Uterus (tissue), 4 donors: ENCODE data around the gene MGST2. TPM values are rescaled to one million over a fixed set of nuclear protein-coding genes. Genes with fewer than 3 reads are reported as not detected.

Experiments used
- DNase-seq, 2 donors: peaks; one replicate each; pipeline ENCODE4 v3.0.0-alpha.2; 2019 to 2020
- H3K27ac ChIP-seq, 2 donors: fragments of 200-600 bp; sonication (generic); 1 replicate in 1 of 2; 2 replicates in 1 of 2; pipeline ENCODE4 v1.5.1; 2016 to 2018
- H3K27me3 ChIP-seq, 2 donors: fragments of 200-600 bp; sonication (generic); one replicate each; pipeline ENCODE4 v1.5.1; 2018 to 2019; ENCODE audit warnings: control low read depth in 1 of 2
- H3K36me3 ChIP-seq, 2 donors: fragments of 200-600 bp; sonication (generic); one replicate each; pipeline ENCODE4 v1.5.1; 2019; ENCODE audit warnings: control low read depth in 1 of 2
- H3K4me1 ChIP-seq, 2 donors: fragments of 200-600 bp; sonication (generic); one replicate each; pipeline ENCODE4 v1.5.1; 2018 to 2019; ENCODE audit warnings: control low read depth in 1 of 2
- H3K4me3 ChIP-seq, 2 donors: fragments of 200-600 bp; sonication (generic); 1 replicate in 1 of 2; 2 replicates in 1 of 2; pipeline ENCODE4 v1.5.1; 2018 to 2019; ENCODE audit warnings: mild to moderate bottlenecking in 1 of 2
- H3K9me3 ChIP-seq, 2 donors: fragments of 200-600 bp; sonication (generic); one replicate each; pipeline ENCODE4 v1.5.1; 2019; ENCODE audit warnings: control low read depth in 1 of 2
- CTCF ChIP-seq, 4 experiments: fragments of 200-600 bp in 2 of 4; fragments of 450-650 bp in 2 of 4; sonication (generic) in 2 of 4; IDR thresholded peaks; one replicate each; pipeline ENCODE4 v1.5.1; 2016 to 2019; ENCODE audit warnings: antibody characterized with exemption in 4 of 4, mild to moderate bottlenecking in 2 of 4, moderate library complexity in 1 of 4
- POLR2A ChIP-seq, 2 donors: fragments of 450-650 bp; IDR thresholded peaks; one replicate each; pipeline ENCODE4 v1.6.1; 2016; ENCODE audit warnings: antibody characterized with exemption in 2 of 2, mild to moderate bottlenecking in 1 of 2, moderate library complexity in 1 of 2
- intact Hi-C: fragments of 100-400 bp; cut with DNase I; formaldehyde crosslinking; loops from one replicate; pipeline ENCODE4 v1.15.1; 2023; ENCODE audit warnings: low total_unique reads
- total RNA-seq, 4 donors: library from RNA; depleted of rRNA in 3 of 4; stranded (reverse); fragments of >200 nt in 3 of 4; gene quantifications; one replicate each; pipeline versions ENCODE4 v1.1.0 to v1.2.4, GENCODE V29; 2014 to 2023
- donor health status: DM: yes; HTN: yes; CAD: no.

Gene MGST2
- total RNA-seq, 4 donors from 2014 or later, result 19.4 to 141 (median 40.7) TPM

DNA sequence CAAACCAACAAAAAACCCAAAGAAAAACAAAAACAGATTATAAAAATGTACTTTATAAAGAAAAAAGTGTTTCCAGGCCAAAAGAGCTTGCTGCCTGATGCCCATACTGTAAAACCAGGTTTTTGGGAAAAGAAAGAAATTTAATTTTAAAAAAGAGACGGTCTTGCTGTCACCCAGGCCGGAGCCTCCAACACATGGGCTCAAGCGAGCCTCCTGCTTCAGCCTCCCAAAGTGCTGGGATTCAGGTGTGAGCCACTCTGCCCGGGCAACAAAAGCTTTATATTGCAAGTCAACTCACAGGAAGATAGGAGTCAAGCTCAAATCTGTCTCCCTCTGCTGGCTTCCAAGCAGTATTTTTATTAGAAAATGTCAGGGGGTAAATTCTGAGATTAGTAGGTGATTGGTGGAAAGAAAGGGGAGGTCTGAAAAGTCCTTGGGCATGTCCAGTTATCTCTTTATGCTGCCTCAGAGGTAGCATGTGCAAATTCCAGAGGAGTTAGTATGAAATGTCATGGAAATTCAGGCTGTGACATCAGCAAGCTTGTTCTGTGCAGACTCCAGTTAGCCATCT is 39.4 kb downstream of the MGST2 start:
- no peaks in the 10 kb centered on the region for H3K27me3 ChIP-seq
- no peak for DNase-seq
- no peak for TF ChIP-seq POLR2A (IDR thresholded peaks at IDR 0.05)
- no peak for TF ChIP-seq CTCF (IDR thresholded peaks at IDR 0.05)
- no peaks in the 10 kb centered on the region for H3K4me1 ChIP-seq
- H3K9me3 ChIP-seq, result no peaks in the 10 kb centered on the region
- no peak overlapping the region for H3K27ac ChIP-seq
- H3K36me3 ChIP-seq, result no peaks in the 10 kb centered on the region
- H3K4me3 ChIP-seq, result no peak overlapping the region
- intact Hi-C loops, result no loop called here

- Histone ChIP-seq H3K27me3 (no peaks in the 10 kb centered on the region), H3K9me3 (no peaks in the 10 kb centered on the region), H3K4me3 (no peak overlapping the region), H3K36me3 (no peaks in the 10 kb centered on the region), H3K4me1 (no peaks in the 10 kb centered on the region), H3K27ac (no peak overlapping the region)
- DNase-seq, result no peak
- TF ChIP-seq CTCF (IDR thresholded peaks at IDR 0.05) (no peak), POLR2A (IDR thresholded peaks at IDR 0.05) (no peak)
- intact Hi-C loops, result no loop called here
Measured at GRCh38 chr4:139709660-139710059, 44.0 kb downstream of the MGST2 start.

DNA sequence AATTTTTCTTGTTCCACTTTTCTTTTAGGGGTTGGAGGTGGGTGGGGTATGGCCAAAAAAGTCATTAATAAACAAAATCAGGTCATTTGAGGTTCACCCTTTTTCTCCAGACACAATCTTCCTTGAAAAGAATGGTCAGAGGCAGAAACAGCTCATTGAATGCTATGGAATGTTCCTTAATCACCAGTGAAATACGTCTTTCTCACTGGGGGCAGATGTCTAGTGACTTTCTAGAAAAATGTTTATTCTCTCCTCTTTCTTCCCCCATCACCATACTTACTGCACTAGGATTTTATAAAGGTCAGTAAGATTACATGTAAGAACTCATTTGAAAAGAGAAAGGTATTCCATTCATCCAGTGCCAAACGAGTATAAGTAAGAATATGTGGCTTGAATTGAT is 44.5 kb downstream of the MGST2 start:
- Histone ChIP-seq H3K4me3 (no peak overlapping the region), H3K27me3 (no peaks in the 10 kb centered on the region), H3K36me3 (no peaks in the 10 kb centered on the region), H3K9me3 (no peaks in the 10 kb centered on the region), H3K27ac (no peak overlapping the region), H3K4me1 (no peaks in the 10 kb centered on the region)
- intact Hi-C loops, result no loop called here
- DNase-seq, result no peak
- TF ChIP-seq POLR2A (IDR thresholded peaks at IDR 0.05) (no peak), CTCF (IDR thresholded peaks at IDR 0.05) (no peak)

DNA sequence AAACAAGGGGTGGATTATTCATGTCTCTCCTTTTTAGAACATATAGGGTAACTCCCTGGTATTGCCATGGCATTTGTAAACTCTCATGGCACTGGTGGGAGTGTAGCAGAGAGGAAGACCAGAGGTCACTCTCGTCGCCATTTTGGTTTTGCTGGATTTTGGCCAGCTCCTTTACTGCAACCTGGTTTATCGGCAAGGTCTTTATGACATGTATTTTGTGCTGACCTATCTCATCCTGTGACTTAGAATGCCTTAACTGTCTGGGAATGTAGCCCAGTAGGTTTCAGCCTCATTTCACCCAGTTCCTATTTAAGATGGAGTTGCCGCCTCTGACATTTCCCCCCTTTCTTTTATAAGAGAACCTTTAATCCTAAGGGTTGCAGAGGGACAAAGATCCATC is 45.8 kb downstream of the MGST2 start:
- TF ChIP-seq CTCF (IDR thresholded peaks at IDR 0.05) (no peak), POLR2A (IDR thresholded peaks at IDR 0.05) (no peak)
- no peaks in the 10 kb centered on the region for H3K36me3 ChIP-seq
- H3K4me3 ChIP-seq, result no peak overlapping the region
- intact Hi-C loops, result no loop called here
- H3K9me3 ChIP-seq, result no peaks in the 10 kb centered on the region
- peak overlapping the region; percentile 27 to 37 for H3K27ac ChIP-seq
- H3K4me1 ChIP-seq, result no peaks in the 10 kb centered on the region
- H3K27me3 ChIP-seq, result no peaks in the 10 kb centered on the region
- peak in 1 of 2 donors; percentile 36 for DNase-seq

- Histone ChIP-seq H3K4me1 (no peaks in the 10 kb centered on the region), H3K9me3 (no peaks in the 10 kb centered on the region), H3K27me3 (no peaks in the 10 kb centered on the region), H3K36me3 (no peaks in the 10 kb centered on the region), H3K27ac (peak overlapping the region; percentile 31 to 53), H3K4me3 (no peak overlapping the region)
- intact Hi-C loops, result no loop called here
- no peak for DNase-seq
- TF ChIP-seq POLR2A (IDR thresholded peaks at IDR 0.05), result no peak
- TF ChIP-seq CTCF (IDR thresholded peaks at IDR 0.05), result no peak
Measured at GRCh38 chr4:139712882-139713281, 47.3 kb downstream of the MGST2 start.
